ENCODE data around the gene CLPSL1. TPM values are rescaled to one million over a fixed set of nuclear protein-coding genes. Genes with fewer than 3 reads are reported as not detected.

The CLPSL1 gene
- total RNA-seq, 1 experiment from 2014 or later = not detected

GRCh38 chr6:35735452-35735851 is 45.4 kb upstream of the CLPSL1 start:
- no peak overlapping the region for H3K4me3 Mint-ChIP-seq (ENCODE audit: low read depth, unreplicated experiment)
- H3K9me3 Mint-ChIP-seq (ENCODE audit: low read depth, unreplicated experiment) = no peaks in the 10 kb centered on the region
- BruUV-seq (replicated peaks) = no TSS peak
- H3K27ac Mint-ChIP-seq (ENCODE audit: unreplicated experiment) = no peak overlapping the region
- intact Hi-C loops (cut with micrococcal nuclease; ENCODE audit: unreplicated experiment) = loop anchor here (5.0 kb wide), 2 partner anchors 48 to 133 kb away; partner anchors contain the start of gene FKBP5
- CTCF ChIA-PET = interaction anchor here (1.2 to 2.9 kb wide), 6 partner anchors 20 to 214 kb away, joined by 3 to 28 read pairs (median 10); no protein-coding TSS in a partner anchor
- no peaks in the 10 kb centered on the region for H3K27me3 Mint-ChIP-seq (ENCODE audit: unreplicated experiment)
- H3K36me3 Mint-ChIP-seq (ENCODE audit: insufficient read depth, unreplicated experiment) = peaks cover 10% of the 10 kb centered on the region
- no peak for DNase-seq
- TF ChIP-seq CTCF (IDR thresholded peaks at IDR 0.05; ENCODE audit: unreplicated experiment) = no peak
- H3K4me1 Mint-ChIP-seq (ENCODE audit: low read depth, unreplicated experiment) = peaks cover 7% of the 10 kb centered on the region

DNA sequence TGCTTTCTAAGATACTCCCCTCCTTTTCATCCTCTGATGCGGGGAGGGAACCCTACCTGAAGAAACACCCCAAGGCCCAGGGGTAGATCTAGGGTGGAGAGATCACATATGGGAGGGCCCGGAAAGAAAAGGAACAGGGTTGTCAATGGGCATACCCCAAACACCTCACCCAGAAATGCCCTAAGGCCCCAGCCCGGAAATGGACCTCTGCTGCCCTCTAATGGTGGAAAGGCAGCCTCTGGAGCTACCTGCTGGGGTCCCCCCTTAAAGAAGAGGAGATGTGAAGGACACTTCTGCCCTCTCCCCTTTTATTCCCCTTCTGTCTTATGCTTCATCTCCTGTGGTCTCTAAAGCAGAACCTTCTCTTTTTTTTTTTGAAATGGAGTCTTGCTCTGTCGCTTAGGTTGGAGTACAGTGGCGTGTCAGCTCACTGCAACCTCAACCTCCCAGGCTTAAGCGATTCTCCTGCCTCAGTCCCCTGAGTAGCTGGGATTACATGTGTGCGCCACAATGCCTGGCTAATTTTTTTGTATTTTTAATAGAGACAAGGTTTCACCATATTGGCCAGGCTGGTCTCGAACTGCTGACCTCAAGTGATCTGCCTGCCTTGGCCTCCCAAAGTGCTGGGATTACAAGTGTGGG is 44.4 kb upstream of the CLPSL1 start:
- no TSS peak for BruUV-seq (replicated peaks)
- Mint-ChIP-seq H3K9me3 (ENCODE audit: low read depth, unreplicated experiment) (no peaks in the 10 kb centered on the region), H3K4me1 (ENCODE audit: low read depth, unreplicated experiment) (peaks cover 7% of the 10 kb centered on the region), H3K36me3 (ENCODE audit: insufficient read depth, unreplicated experiment) (peaks cover 7% of the 10 kb centered on the region), H3K4me3 (ENCODE audit: low read depth, unreplicated experiment) (no peak overlapping the region), H3K27me3 (ENCODE audit: unreplicated experiment) (no peaks in the 10 kb centered on the region), H3K27ac (ENCODE audit: unreplicated experiment) (no peak overlapping the region)
- peak; percentile 85 for DNase-seq
- CTCF ChIA-PET = interaction anchor here (1.0 to 2.9 kb wide), 11 partner anchors 8 to 215 kb away, joined by 3 to 28 read pairs (median 4); no protein-coding TSS in a partner anchor
- TF ChIP-seq CTCF (IDR thresholded peaks at IDR 0.05; ENCODE audit: unreplicated experiment) = peak; percentile 90
- intact Hi-C loops (cut with micrococcal nuclease; ENCODE audit: unreplicated experiment) = loop anchor here (5.0 kb wide), 2 partner anchors 49 to 134 kb away; partner anchors contain the start of gene FKBP5

GRCh38 chr6:35736982-35737412 is 43.8 kb upstream of the CLPSL1 start, which contains the start of gene ARMC12:
Gene ARMC12, plus strand, starts transcription at chr6:35737032. Its CDS starts 77 bp downstream, at chr6:35737109.
- H3K4me1 Mint-ChIP-seq (ENCODE audit: low read depth, unreplicated experiment) = peaks cover 7% of the 10 kb centered on the region
- DNase-seq = no peak
- no TSS peak for BruUV-seq (replicated peaks)
- H3K36me3 Mint-ChIP-seq (ENCODE audit: insufficient read depth, unreplicated experiment) = peaks cover under 1% of the 10 kb centered on the region
- no peak within 1 kb of the TSS for H3K27ac Mint-ChIP-seq (ENCODE audit: unreplicated experiment)
- no peaks in the 10 kb centered on the region for H3K9me3 Mint-ChIP-seq (ENCODE audit: low read depth, unreplicated experiment)
- intact Hi-C loops (cut with micrococcal nuclease; ENCODE audit: unreplicated experiment) = loop anchor here (1.0 to 5.0 kb wide), 4 partner anchors 50 to 215 kb away; partner anchors contain the start of gene FKBP5
- CTCF ChIA-PET = interaction anchor here (0.6 to 2.9 kb wide), 17 partner anchors 9 to 440 kb away, joined by 3 to 28 read pairs (median 3); no protein-coding TSS in a partner anchor
- no peak for TF ChIP-seq CTCF (IDR thresholded peaks at IDR 0.05; ENCODE audit: unreplicated experiment)
- H3K27me3 Mint-ChIP-seq (ENCODE audit: unreplicated experiment) = no peaks in the 10 kb centered on the region
- no peak within 1 kb of the TSS for H3K4me3 Mint-ChIP-seq (ENCODE audit: low read depth, unreplicated experiment)

GRCh38 chr6:35737413-35738211 is 43.2 kb upstream of the CLPSL1 start:
- peak; percentile 27 for DNase-seq
- no peak for TF ChIP-seq CTCF (IDR thresholded peaks at IDR 0.05; ENCODE audit: unreplicated experiment)
- Mint-ChIP-seq H3K4me3 (ENCODE audit: low read depth, unreplicated experiment) (no peak overlapping the region), H3K27me3 (ENCODE audit: unreplicated experiment) (no peaks in the 10 kb centered on the region), H3K27ac (ENCODE audit: unreplicated experiment) (no peak overlapping the region), H3K36me3 (ENCODE audit: insufficient read depth, unreplicated experiment) (no peaks in the 10 kb centered on the region), H3K9me3 (ENCODE audit: low read depth, unreplicated experiment) (no peaks in the 10 kb centered on the region), H3K4me1 (ENCODE audit: low read depth, unreplicated experiment) (peaks cover 9% of the 10 kb centered on the region)
- CTCF ChIA-PET = interaction anchor here (0.6 to 2.9 kb wide), 12 partner anchors 9 to 440 kb away, joined by 3 to 28 read pairs (median 3); no protein-coding TSS in a partner anchor
- BruUV-seq (replicated peaks) = no TSS peak
- intact Hi-C loops (cut with micrococcal nuclease; ENCODE audit: unreplicated experiment) = loop anchor here (1.0 to 5.0 kb wide), 4 partner anchors 50 to 215 kb away; partner anchors contain the start of gene FKBP5

Data from Calu3 (cell line).